Measurements from ENCODE around the gene CAND1. TPM values are rescaled to one million over a fixed set of nuclear protein-coding genes. Genes with fewer than 3 reads are reported as not detected.

CAND1 gene
- total RNA-seq, 1 experiment from 2014 or later: 230 TPM

DNA sequence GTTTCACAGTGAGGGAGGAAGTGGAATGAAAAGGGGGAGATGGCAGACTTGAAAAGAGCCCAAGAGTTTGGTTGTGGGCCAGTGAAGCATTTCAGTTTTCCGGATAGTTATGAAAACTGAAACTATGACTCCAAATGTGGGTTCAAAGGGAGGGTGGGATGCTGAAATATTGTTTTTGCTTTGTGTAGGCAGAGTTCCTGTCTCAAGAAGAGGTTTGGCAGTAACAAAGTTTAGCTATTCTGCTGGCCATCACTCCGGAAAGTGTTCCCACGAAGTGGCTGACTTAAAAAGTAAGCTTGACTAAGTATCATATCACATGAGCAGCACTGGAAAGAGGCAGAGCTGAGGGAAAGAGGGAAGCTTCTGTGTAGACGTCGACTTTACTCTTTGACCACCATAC lies 85.2 kb downstream of the CAND1 start:
- Mint-ChIP-seq H3K4me1 (peaks cover 12 to 20% of the 10 kb centered on the region in 2 experiments), H3K4me3 (no peak overlapping the region)

More for the DNA sequence above, 85.2 kb downstream of the CAND1 start:
- no peak overlapping the region for H3K56ac ChIP-seq (ENCODE audit: insufficient read length, low read depth, low read length)
- H2BK15ac ChIP-seq (ENCODE audit: low read depth, low read length): no peak overlapping the region
- no peak overlapping the region for H3K4ac ChIP-seq (ENCODE audit: low read depth, low read length)
- DNase-seq: no peak
- Mint-ChIP-seq H3K9me3 (no peaks in the 10 kb centered on the region), H3K27me3 (ENCODE audit: low read depth) (no peaks in the 10 kb centered on the region), H3K36me3 (ENCODE audit: insufficient read depth in 1 of 3, low read depth in 3 of 3) (no peaks in the 10 kb centered on the region), H3K27ac (no peak overlapping the region)
- H3K27me3 ChIP-seq (ENCODE audit: insufficient read depth, low read length): no peaks in the 10 kb centered on the region
- no peak overlapping the region for H4K8ac ChIP-seq (replicated peaks; ENCODE audit: insufficient read length, low read depth, low read length)
- no peaks in the 10 kb centered on the region for H4K20me1 ChIP-seq (ENCODE audit: control insufficient read depth, insufficient read depth, insufficient read length)
- no peak overlapping the region for H3K4me2 ChIP-seq (ENCODE audit: insufficient read depth, insufficient read length, low read length)
- no peak overlapping the region for H3K18ac ChIP-seq (ENCODE audit: insufficient read length, low read depth, low read length)
- H3K4me1 ChIP-seq (ENCODE audit: insufficient read depth, low read length): no peaks in the 10 kb centered on the region
- H3K79me1 ChIP-seq (ENCODE audit: insufficient read depth, low read depth, low read length, poor library complexity, severe bottlenecking): no peaks in the 10 kb centered on the region
- no peak overlapping the region for H3K27ac ChIP-seq (ENCODE audit: insufficient read length, low read depth, low read length)
- no peaks in the 10 kb centered on the region for H3K79me2 ChIP-seq (ENCODE audit: insufficient read depth, low read length)
- no peak overlapping the region for H3K14ac ChIP-seq (ENCODE audit: insufficient read depth, low read length)
- no peak overlapping the region for H2BK20ac ChIP-seq (ENCODE audit: low read depth, low read length, poor library complexity, severe bottlenecking)
- no peak overlapping the region for H4K91ac ChIP-seq (ENCODE audit: insufficient read length, low read depth, low read length)
- H2BK12ac ChIP-seq (ENCODE audit: insufficient read length, low read depth, low read length): no peak overlapping the region
- no peak overlapping the region for H4K5ac ChIP-seq (ENCODE audit: insufficient read length, low read depth, low read length)
- H3T11ph ChIP-seq (ENCODE audit: low read length): no peak overlapping the region
- WGBS (ENCODE audit: extremely low coverage, insufficient read length, low lambda C conversion rate): no CpG with 5 or more reads among the region's 5 CpGs
- no peak overlapping the region for H3K9ac ChIP-seq (ENCODE audit: extremely low read depth, insufficient read length, low read length)
- H2AK5ac ChIP-seq (ENCODE audit: insufficient read length, low read length): no peak overlapping the region
- TF ChIP-seq, protein P1, sequence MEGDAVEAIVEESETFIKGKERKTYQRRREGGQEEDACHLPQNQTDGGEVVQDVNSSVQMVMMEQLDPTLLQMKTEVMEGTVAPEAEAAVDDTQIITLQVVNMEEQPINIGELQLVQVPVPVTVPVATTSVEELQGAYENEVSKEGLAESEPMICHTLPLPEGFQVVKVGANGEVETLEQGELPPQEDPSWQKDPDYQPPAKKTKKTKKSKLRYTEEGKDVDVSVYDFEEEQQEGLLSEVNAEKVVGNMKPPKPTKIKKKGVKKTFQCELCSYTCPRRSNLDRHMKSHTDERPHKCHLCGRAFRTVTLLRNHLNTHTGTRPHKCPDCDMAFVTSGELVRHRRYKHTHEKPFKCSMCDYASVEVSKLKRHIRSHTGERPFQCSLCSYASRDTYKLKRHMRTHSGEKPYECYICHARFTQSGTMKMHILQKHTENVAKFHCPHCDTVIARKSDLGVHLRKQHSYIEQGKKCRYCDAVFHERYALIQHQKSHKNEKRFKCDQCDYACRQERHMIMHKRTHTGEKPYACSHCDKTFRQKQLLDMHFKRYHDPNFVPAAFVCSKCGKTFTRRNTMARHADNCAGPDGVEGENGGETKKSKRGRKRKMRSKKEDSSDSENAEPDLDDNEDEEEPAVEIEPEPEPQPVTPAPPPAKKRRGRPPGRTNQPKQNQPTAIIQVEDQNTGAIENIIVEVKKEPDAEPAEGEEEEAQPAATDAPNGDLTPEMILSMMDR (conservative IDR thresholded peaks at IDR 0.05): no peak
- H2BK5ac ChIP-seq (ENCODE audit: insufficient read length, low read length): no peak overlapping the region
- no peak overlapping the region for H2AFZ ChIP-seq (ENCODE audit: low read length)
- H3K23ac ChIP-seq (ENCODE audit: insufficient read length, low read depth, low read length): no peak overlapping the region
- no peak overlapping the region for H2BK120ac ChIP-seq (ENCODE audit: low read depth, low read length, poor library complexity, severe bottlenecking)
- no peaks in the 10 kb centered on the region for H3K23me2 ChIP-seq (ENCODE audit: insufficient read length, low read depth, low read length, poor library complexity, severe bottlenecking)
- H3K9me3 ChIP-seq (ENCODE audit: control insufficient read depth, low read depth, low read length): no peaks in the 10 kb centered on the region

Data from H9 (cell line).